ENCODE results near the gene FUT3.

Gene FUT3

DNA sequence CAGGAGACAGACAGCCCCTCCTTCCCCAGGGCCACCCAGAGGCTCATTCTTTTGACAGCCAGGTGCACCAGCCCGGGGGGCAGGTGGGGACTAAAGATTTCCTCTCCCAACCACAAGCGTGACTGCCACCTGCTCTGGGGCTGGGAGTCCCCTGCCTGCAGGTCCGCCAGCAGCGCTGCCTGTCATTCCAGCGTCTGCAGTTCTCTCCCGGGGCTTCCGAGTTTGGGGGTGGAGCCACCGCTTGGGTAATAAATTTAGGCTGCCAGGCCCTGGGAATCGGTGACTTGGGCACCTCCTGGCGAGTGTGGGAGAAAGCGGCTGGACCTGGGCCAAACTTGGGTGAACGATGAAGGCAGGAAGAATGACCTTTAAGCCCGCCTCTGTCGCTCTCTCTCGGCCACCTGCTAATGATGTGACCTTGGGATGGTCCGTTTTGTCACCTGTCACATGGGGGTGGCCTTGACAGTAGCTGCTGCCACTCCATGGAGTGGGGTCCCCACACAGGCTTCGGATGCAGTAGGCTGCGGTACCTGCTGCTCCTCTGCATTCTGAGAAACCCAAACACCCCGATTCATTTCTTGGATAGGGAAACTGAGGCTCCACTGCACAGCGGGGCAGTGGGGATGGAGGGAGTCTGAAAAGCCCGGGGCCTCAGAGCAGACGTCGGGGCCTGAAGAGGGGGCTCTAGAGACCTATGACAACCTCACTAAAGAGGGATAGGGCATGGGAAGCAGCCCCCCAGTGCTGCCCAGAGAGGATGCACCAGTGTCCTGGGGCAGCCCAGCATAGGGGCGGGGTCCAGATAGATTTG lies 24.5 kb downstream of the FUT3 start:
- FAIRE-seq (peak; percentile 53), DNase-seq (ENCODE audit: insufficient read length, low spot score) (peak; percentile 40)

DNA sequence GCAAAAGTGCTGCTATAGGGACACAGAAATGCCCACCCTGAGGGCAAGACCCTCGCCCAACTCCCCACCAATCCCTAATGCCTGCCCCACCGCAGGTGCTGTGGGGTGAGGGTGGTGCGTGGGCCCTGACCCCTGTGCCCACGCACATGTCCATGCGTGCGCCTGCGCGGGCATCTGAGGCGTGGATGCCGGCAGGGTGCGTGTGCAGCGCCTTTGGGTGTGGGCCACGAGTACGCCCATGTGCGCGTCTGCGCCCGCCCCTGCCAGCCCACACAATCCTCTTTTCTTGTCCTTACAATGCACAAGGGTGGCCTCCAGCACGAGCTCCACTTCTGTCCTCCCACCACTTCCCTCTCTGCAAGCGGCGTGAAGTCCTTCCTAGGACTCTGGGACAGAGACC lies 26.1 kb downstream of the FUT3 start:
- FAIRE-seq = no peak
- DNase-seq (ENCODE audit: insufficient read length, low spot score) = no peak

- FAIRE-seq = no peak
- no peak for DNase-seq (ENCODE audit: insufficient read length, low spot score)
Measured at GRCh38 chr19:5824751-5825150, 26.5 kb downstream of the FUT3 start.

DNA sequence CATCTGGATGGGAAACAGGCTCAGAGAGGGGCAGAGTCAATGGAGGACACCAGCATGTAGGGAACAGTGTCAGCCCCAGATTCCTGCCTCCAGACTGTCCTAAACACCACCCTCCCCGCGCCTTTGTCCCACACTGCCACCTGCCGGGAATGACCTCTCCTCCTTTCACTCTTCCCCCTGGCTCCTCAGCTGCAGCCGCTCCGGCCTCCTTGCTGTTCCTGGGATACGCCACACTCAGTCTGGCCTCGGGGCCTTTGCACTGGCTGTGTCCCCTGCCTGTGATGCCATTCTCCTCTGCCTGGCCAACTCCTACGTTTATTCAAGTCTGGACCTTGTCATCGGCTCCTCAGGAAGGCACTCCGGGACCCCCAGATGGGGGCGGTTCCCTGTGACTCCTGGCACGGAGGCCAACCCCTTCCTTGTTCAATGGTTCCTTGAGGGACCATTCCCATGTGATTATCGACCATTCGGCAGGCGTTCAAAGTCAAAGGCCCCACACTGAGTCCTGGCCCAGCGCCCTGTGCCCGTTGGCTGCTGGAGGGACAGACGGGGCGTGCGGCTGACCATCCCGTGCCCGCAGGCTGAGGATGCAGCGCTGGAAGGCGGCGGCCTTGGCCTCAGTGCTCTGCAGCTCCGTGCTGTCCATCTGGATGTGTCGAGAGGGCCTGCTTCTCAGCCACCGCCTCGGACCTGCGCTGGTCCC lies 27.5 kb downstream of the FUT3 start:
- FAIRE-seq (no peak), DNase-seq (ENCODE audit: insufficient read length, low spot score) (no peak)

DNA sequence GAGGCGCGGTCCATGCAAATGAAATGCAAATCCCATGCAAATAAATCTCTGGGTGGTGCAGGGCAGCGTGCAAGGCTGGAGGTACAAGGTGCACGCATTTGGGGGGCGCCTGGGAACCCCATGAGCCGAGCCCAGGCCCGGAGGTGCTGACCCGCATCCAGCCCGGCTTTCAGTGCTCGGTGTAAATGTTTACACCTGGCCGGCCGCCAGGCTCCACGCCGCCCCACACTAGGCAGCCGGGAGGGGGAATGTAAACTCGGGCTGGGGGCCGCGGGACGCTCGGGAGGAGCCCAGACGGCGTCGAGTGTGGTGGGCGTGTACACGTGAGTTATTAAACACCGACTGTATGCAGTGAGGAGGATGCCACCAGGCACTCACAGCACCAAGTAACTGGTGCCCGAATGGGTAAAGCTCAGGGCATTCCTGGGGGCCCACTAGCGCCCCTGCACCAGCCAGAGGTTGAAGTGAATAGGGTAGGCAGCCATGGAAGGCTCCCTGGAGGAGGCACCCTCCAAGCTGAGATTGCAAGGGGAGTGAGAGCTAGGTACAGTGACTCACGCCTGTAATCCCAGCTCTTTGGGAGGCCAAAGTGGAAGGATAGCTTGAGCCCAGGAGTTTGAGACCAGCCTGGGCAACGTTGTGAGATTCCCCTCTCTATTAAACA lies 28.9 kb downstream of the FUT3 start:
- FAIRE-seq = no peak
- DNase-seq (ENCODE audit: insufficient read length, low spot score) = no peak

GRCh38 chr19:5821521-5822180 lies 29.6 kb downstream of the FUT3 start:
- FAIRE-seq = no peak
- DNase-seq (ENCODE audit: insufficient read length, low spot score) = no peak

DNA sequence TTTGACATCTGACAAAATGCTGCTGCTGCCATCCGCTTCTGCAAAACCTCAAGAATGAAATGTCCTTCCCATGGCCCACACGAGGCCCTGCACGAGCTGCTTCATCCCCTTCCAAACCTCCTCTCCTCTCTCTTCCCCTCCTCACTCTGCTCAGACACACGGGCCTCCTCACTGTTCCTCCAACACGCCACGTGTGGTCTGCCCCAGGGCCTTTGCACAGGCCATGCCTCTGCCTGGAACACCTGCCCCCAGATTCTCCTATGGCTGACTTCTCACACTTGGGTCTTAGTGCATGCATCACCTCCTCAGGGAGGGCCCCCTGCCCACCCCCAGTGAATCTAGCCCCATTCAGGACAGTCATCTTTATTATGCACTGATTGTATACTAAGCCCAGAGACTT lies 30.5 kb downstream of the FUT3 start:
- DNase-seq (ENCODE audit: insufficient read length, low spot score) (no peak), FAIRE-seq (no peak)

GRCh38 chr19:5818594-5818993 lies 32.7 kb downstream of the FUT3 start:
- DNase-seq (ENCODE audit: insufficient read length, low spot score) (no peak), FAIRE-seq (no peak)

GRCh38 chr19:5817218-5817617 lies 34.0 kb downstream of the FUT3 start:
- FAIRE-seq = no peak
- no peak for DNase-seq (ENCODE audit: insufficient read length, low spot score)

DNA sequence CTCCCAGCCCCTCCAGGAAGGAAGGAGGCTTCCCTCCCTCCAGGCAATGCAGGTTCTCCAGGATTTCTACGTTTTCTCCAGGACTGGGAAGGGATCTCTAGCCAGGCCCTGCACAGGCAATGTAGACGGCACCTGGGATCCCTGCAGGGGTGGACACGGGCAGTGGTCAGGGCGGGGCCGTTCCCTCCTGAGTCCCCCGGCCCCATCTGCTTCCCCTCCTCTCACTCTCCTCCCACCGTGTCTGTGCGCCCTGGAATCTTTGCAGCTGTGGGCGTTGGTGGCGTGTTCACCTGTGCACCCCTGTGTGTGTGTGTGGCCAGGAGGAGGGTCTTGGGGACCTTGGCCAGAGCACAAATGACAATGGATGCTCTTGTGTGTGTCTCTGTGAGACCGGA lies 36.4 kb downstream of the FUT3 start:
- DNase-seq (ENCODE audit: insufficient read length, low spot score) = no peak

GRCh38 chr19:5814123-5814851 lies 37.0 kb downstream of the FUT3 start:
- DNase-seq (ENCODE audit: insufficient read length, low spot score) (no peak), FAIRE-seq (no peak)

More for the DNA sequence above, 36.4 kb downstream of the FUT3 start:
- FAIRE-seq = no peak

DNA sequence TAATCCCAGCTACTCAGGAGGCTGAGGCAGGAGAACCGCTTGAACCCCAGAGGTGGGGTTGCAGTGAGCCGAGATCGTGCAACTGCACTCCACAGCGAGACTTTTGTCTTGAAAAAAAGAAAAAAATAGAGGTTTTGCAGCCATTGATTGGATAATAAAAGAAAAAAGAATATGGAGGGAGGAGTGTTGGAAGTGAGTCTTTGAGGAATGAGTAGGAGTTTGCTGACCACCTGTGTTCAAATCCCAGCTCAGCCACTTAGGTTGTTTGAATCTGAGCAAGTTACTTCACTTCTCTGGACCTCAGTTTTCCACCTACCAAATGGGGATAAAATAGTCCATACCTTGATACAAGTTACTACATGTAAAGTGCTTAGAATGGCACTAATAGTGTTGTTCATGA lies 40.1 kb downstream of the FUT3 start:
- no peak for DNase-seq (ENCODE audit: insufficient read length, low spot score)
- no peak for FAIRE-seq

- FAIRE-seq = no peak
Measured at GRCh38 chr19:5809469-5809868, 41.8 kb downstream of the FUT3 start.

DNA sequence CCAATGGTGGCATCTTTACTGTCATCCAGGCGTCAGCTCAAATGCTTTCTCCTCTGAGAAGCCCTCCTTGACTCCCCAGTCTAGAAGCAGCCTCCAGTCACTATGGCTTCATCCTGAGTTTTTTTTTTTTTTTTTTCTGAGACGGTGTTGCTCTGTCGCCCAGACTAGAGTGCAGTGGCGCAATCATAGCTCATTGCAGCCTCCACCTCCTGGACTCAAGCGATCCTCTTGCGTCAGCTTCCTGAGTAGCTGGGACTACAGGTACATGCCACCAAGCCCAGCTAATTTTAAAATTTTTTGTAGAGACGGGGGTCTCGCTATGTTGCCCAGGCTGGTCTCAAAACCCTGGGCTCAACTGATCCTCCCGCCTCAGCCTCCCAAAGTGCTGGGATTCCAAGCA lies 42.2 kb downstream of the FUT3 start:
- FAIRE-seq = no peak
- no peak for DNase-seq (ENCODE audit: insufficient read length, low spot score)

More at GRCh38 chr19:5809469-5809868, 41.8 kb downstream of the FUT3 start:
- DNase-seq (ENCODE audit: insufficient read length, low spot score) = no peak

- no peak for FAIRE-seq
Measured at GRCh38 chr19:5808120-5808816, 43.0 kb downstream of the FUT3 start.

DNA sequence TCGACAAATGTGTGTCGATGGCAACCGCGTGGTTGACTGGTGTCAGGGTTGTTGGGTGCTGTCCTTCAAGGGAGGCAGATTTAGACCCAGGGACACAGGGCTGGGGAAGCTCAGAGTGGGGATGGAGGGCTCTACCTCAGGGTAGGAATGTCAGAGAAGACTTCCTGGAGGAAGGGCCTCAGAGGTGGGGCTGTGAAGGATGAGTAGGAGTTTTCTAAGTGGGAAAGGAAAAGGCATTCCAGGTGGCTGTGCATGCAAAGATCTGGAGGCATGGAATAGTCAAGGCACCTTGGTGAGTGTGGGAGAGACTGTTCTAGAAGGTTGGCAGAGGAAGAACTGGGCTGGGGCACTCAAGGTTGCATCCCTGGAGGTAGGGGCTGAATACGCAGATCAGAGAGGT lies 44.3 kb downstream of the FUT3 start:
- DNase-seq (ENCODE audit: insufficient read length, low spot score) = no peak
- no peak for FAIRE-seq

More at GRCh38 chr19:5808120-5808816, 43.0 kb downstream of the FUT3 start:
- no peak for DNase-seq (ENCODE audit: insufficient read length, low spot score)

- no peak for FAIRE-seq
- no peak for DNase-seq (ENCODE audit: insufficient read length, low spot score)
Measured at GRCh38 chr19:5806133-5806489, 45.1 kb downstream of the FUT3 start.

GRCh38 chr19:5805462-5806132 lies 45.7 kb downstream of the FUT3 start:
- no peak for FAIRE-seq
- peak; percentile 58 for DNase-seq (ENCODE audit: insufficient read length, low spot score)
